ENCODE data around the gene PRKCB. TPM values are rescaled to one million over a fixed set of nuclear protein-coding genes. Genes with fewer than 3 reads are reported as not detected.
A peak's percentile ranks its signal among the peaks of the same experiment; 100 is the strongest.

The PRKCB gene
- total RNA-seq, 1 donor from 2014 or later, result 24.1 TPM

DNA sequence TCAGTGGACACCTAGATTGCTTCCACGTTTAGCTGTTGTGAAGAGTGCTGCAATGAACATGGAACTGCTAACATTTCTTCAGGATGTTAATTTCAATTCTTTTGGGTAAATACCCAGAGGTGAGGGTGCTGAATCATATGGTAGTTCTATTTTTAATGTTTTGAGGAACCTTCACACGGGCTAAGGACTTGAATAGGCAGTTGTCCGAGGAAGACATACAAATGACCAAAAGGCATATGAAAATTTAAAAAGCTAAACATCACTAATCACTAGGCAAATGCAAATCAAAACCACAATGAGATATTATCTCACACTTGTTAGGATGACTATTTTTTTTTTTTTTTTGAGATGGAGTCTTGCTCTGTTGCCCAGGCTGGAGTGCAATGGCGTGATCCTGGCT is 173.3 kb downstream of the PRKCB start:
- no peak for DNase-seq
- Histone ChIP-seq H3K27ac (no peak overlapping the region), H3K4me3 (no peak overlapping the region), H3K4me1 (no peaks in the 10 kb centered on the region), H3K36me3 (no peaks in the 10 kb centered on the region), H3K27me3 (ENCODE audit: low read depth) (no peaks in the 10 kb centered on the region), H3K9me3 (no peaks in the 10 kb centered on the region)
- TF ChIP-seq, protein P1, sequence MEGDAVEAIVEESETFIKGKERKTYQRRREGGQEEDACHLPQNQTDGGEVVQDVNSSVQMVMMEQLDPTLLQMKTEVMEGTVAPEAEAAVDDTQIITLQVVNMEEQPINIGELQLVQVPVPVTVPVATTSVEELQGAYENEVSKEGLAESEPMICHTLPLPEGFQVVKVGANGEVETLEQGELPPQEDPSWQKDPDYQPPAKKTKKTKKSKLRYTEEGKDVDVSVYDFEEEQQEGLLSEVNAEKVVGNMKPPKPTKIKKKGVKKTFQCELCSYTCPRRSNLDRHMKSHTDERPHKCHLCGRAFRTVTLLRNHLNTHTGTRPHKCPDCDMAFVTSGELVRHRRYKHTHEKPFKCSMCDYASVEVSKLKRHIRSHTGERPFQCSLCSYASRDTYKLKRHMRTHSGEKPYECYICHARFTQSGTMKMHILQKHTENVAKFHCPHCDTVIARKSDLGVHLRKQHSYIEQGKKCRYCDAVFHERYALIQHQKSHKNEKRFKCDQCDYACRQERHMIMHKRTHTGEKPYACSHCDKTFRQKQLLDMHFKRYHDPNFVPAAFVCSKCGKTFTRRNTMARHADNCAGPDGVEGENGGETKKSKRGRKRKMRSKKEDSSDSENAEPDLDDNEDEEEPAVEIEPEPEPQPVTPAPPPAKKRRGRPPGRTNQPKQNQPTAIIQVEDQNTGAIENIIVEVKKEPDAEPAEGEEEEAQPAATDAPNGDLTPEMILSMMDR (IDR thresholded peaks at IDR 0.05), result no peak
- intact Hi-C loops (cut with DNase I), result no loop called here
- no peak for ATAC-seq

GRCh38 chr16:24009955-24010354 is 174.2 kb downstream of the PRKCB start:
- H3K4me3 ChIP-seq, result no peak overlapping the region
- ATAC-seq, result no peak
- DNase-seq, result no peak
- H3K27me3 ChIP-seq (ENCODE audit: low read depth), result no peaks in the 10 kb centered on the region
- TF ChIP-seq, protein P1 (IDR thresholded peaks at IDR 0.05), result no peak
- no peak overlapping the region for H3K27ac ChIP-seq
- intact Hi-C loops (cut with DNase I), result loop anchor here (10.0 kb wide), 1 partner anchor 205 kb away; no protein-coding TSS in a partner anchor
- H3K4me1 ChIP-seq, result peaks cover 8% of the 10 kb centered on the region
- H3K9me3 ChIP-seq, result no peaks in the 10 kb centered on the region
- no peaks in the 10 kb centered on the region for H3K36me3 ChIP-seq

- Histone ChIP-seq H3K36me3 (no peaks in the 10 kb centered on the region), H3K27me3 (ENCODE audit: low read depth) (no peaks in the 10 kb centered on the region), H3K4me3 (no peak overlapping the region), H3K27ac (no peak overlapping the region), H3K4me1 (peaks cover 11% of the 10 kb centered on the region), H3K9me3 (no peaks in the 10 kb centered on the region)
- intact Hi-C loops (cut with DNase I), result loop anchor here (10.0 kb wide), 1 partner anchor 206 kb away; no protein-coding TSS in a partner anchor
- DNase-seq (peak; percentile 84), ATAC-seq (peak; percentile 70 to 81)
- TF ChIP-seq, protein P1 (IDR thresholded peaks at IDR 0.05), result peak; percentile 79
Observed at GRCh38 chr16:24010440-24011089, 174.8 kb downstream of the PRKCB start.

- Histone ChIP-seq H3K4me1 (peaks cover 11% of the 10 kb centered on the region), H3K27me3 (ENCODE audit: low read depth) (no peaks in the 10 kb centered on the region), H3K27ac (no peak overlapping the region), H3K4me3 (no peak overlapping the region), H3K9me3 (no peaks in the 10 kb centered on the region), H3K36me3 (no peaks in the 10 kb centered on the region)
- TF ChIP-seq, protein P1 (IDR thresholded peaks at IDR 0.05), result no peak
- ATAC-seq (no peak), DNase-seq (no peak)
- intact Hi-C loops (cut with DNase I), result loop anchor here (10.0 kb wide), 1 partner anchor 206 kb away; no protein-coding TSS in a partner anchor
Observed at GRCh38 chr16:24011237-24011636, 175.5 kb downstream of the PRKCB start.

- no peaks in the 10 kb centered on the region for H3K27me3 ChIP-seq (ENCODE audit: low read depth)
- intact Hi-C loops (cut with DNase I), result loop anchor here (10.0 kb wide), 1 partner anchor 208 kb away; no protein-coding TSS in a partner anchor
Observed at GRCh38 chr16:24013054-24013636, 177.4 kb downstream of the PRKCB start.

More at GRCh38 chr16:24013054-24013636, 177.4 kb downstream of the PRKCB start:
- DNase-seq, result no peak
- no peak overlapping the region for H3K4me3 ChIP-seq
- no peak for ATAC-seq
- no peak overlapping the region for H3K27ac ChIP-seq
- H3K4me1 ChIP-seq, result peaks cover 11% of the 10 kb centered on the region
- no peaks in the 10 kb centered on the region for H3K9me3 ChIP-seq
- TF ChIP-seq, protein P1 (IDR thresholded peaks at IDR 0.05), result no peak
- H3K36me3 ChIP-seq, result no peaks in the 10 kb centered on the region
